Ishikawa (cell line): ENCODE measurements around the gene TMPRSS11E.

ENCODE experiments used
- CREB1 ChIP-seq: IDR thresholded peaks from 2 replicates; pipeline ENCODE4 v1.6.1; 2012; ENCODE audit warnings: low read depth
- RAD21 ChIP-seq: IDR thresholded peaks from 2 replicates; pipeline ENCODE4 v1.6.1; 2012; ENCODE audit warnings: low read depth
- TAF1 ChIP-seq: IDR thresholded peaks from 2 replicates; pipeline ENCODE4 v1.6.1; 2012; ENCODE audit warnings: low read depth, mild to moderate bottlenecking
- YY1 ChIP-seq: IDR thresholded peaks from 2 replicates; pipeline ENCODE4 v1.6.1; 2012; ENCODE audit warnings: low read depth

- TF ChIP-seq TAF1 = no peak
- no peak for TF ChIP-seq YY1
- TF ChIP-seq RAD21 = no peak
- no peak for TF ChIP-seq CREB1
These were observed 16.5 kb downstream of the TMPRSS11E start for GRCh38 chr4:68463796-68464195.
